Measurements from ENCODE around the gene PACSIN3. TPM values are rescaled to one million over a fixed set of nuclear protein-coding genes. Genes with fewer than 3 reads are reported as not detected.

Gene PACSIN3
- total and polyA plus RNA-seq, 2 of the 13 experiments (the other 11 are each of a cell fraction or from before 2014, with no cell fraction given): 47.9 to 93.3 TPM

DNA sequence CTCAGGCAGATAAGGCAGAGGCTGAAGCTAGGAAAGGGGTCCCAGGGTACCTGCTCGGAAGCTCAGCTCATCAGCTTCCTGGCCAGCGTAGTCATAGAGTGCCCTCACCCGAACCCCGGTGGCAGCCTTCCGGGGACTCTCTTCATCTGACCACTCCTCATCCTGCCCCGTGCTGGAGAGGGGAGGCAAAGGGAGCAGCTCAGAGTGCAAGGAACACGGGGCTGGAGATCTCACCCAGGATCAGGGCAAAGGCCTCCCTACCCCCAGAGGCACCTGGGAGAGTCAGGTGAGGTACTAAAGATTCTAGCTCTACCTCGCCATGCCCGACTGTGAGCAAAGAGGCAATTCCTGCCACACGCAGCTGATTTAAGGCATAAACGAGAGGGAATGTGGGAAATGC is 7.9 kb downstream of the PACSIN3 start (continued):
- TF ChIP-seq NR2C2 (CRISPR knock-in tag; IDR thresholded peaks at IDR 0.05; ENCODE audit: borderline replicate concordance): peak; percentile 24
- 0 out of 2 replicates have a peak, but pooled peaks have one; percentile 6 for TF ChIP-seq HIVEP1 (CRISPR knock-in tag; IDR thresholded peaks at IDR 0.05)
- TF ChIP-seq RBM22 (optimal IDR thresholded peaks at IDR 0.05; ENCODE audit: low read length): peak; percentile 69
- TF ChIP-seq, protein P1, sequence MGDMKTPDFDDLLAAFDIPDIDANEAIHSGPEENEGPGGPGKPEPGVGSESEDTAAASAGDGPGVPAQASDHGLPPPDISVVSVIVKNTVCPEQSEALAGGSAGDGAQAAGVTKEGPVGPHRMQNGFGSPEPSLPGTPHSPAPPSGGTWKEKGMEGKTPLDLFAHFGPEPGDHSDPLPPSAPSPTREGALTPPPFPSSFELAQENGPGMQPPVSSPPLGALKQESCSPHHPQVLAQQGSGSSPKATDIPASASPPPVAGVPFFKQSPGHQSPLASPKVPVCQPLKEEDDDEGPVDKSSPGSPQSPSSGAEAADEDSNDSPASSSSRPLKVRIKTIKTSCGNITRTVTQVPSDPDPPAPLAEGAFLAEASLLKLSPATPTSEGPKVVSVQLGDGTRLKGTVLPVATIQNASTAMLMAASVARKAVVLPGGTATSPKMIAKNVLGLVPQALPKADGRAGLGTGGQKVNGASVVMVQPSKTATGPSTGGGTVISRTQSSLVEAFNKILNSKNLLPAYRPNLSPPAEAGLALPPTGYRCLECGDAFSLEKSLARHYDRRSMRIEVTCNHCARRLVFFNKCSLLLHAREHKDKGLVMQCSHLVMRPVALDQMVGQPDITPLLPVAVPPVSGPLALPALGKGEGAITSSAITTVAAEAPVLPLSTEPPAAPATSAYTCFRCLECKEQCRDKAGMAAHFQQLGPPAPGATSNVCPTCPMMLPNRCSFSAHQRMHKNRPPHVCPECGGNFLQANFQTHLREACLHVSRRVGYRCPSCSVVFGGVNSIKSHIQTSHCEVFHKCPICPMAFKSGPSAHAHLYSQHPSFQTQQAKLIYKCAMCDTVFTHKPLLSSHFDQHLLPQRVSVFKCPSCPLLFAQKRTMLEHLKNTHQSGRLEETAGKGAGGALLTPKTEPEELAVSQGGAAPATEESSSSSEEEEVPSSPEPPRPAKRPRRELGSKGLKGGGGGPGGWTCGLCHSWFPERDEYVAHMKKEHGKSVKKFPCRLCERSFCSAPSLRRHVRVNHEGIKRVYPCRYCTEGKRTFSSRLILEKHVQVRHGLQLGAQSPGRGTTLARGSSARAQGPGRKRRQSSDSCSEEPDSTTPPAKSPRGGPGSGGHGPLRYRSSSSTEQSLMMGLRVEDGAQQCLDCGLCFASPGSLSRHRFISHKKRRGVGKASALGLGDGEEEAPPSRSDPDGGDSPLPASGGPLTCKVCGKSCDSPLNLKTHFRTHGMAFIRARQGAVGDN (CRISPR knock-in tag; IDR thresholded peaks at IDR 0.05): 0 out of 2 replicates have a peak, but pooled peaks have one; percentile 1
- TF ChIP-seq, protein P2, sequence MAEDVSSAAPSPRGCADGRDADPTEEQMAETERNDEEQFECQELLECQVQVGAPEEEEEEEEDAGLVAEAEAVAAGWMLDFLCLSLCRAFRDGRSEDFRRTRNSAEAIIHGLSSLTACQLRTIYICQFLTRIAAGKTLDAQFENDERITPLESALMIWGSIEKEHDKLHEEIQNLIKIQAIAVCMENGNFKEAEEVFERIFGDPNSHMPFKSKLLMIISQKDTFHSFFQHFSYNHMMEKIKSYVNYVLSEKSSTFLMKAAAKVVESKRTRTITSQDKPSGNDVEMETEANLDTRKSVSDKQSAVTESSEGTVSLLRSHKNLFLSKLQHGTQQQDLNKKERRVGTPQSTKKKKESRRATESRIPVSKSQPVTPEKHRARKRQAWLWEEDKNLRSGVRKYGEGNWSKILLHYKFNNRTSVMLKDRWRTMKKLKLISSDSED (CRISPR knock-in tag; IDR thresholded peaks at IDR 0.05): no peak

DNA sequence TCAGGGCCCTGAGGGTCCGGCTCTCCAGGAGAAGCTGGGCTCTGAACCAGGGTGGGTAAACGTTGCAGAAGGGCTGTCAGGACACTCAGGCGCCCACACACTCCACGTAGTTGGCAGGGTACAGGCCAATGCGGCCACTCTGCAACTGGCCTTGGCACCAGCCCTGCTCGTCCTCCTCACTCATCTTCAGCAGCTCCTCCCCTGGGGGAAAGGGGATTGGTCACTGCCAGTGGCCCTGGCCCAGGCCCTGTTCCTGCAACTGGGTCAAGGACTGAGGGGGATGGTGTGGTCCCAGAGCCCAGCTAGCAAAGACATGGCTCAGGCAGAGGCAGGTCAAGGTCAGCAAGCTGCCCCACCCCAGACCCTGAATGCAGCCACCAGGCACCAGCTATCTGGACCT is 8.4 kb downstream of the PACSIN3 start:
- intact Hi-C loops (cut with micrococcal nuclease; ENCODE audit: unreplicated experiment) (loop anchor here (1.0 kb wide), 3 partner anchors 9 to 177 kb away; no protein-coding TSS in a partner anchor), in situ Hi-C loops (cut with HindIII; ENCODE audit: extremely low pct_ligation_motif_present, low pct_unique_long_range_greater_than_20kb) (loop anchor here (5.0 kb wide), 2 partner anchors 69 to 174 kb away; partner anchors contain the start of genes ACP2 and MYBPC3)
- H3K4me2 ChIP-seq (ENCODE audit: low read depth, low read length): peak overlapping the region; percentile 89
- H3K9me3 ChIP-seq (ENCODE audit: low read length): no peaks in the 10 kb centered on the region
- peaks cover 18 to 50% of the 10 kb centered on the region in 2 experiments for H3K36me3 ChIP-seq (replicated peaks in 1 of 2; ENCODE audit: control insufficient read depth in 1 of 2, insufficient read depth in 2 of 2, low read length in 2 of 2)
- ATAC-seq (peak; percentile 50), FAIRE-seq (peak; percentile 77), DNase-seq (ENCODE audit: low spot score) (peak; percentile 70)
- H3K27me3 ChIP-seq (ENCODE audit: control insufficient read depth in 1 of 2, insufficient read depth in 2 of 2, low read length in 2 of 2): no peaks in the 10 kb centered on the region; a peak in 1 of 5 replicates
- BruUV-seq (replicated peaks): no TSS peak
- WGBS (ENCODE audit: low lambda C conversion rate): 55% methylated on average over 2 of the region's 6 CpGs
- ChIA-PET POLR2A (interaction anchor here (0.6 to 4.7 kb wide), 12 partner anchors 10 to 93 kb away, joined by 3 to 81 read pairs (median 6); partner anchors contain the start of genes ACP2, DDB2, MADD and NR1H3), CTCF (ENCODE audit: low intra/inter-chr PET ratio, low total read pairs) (interaction anchor here (1.6 to 3.9 kb wide), 2 partner anchors 81 to 177 kb away, joined by 13 to 27 read pairs; partner anchors contain the start of gene NR1H3)
- peak overlapping the region; percentile 93 for H3K9ac ChIP-seq (ENCODE audit: insufficient read depth, low read depth, low read length)
- peaks cover 41% of the 10 kb centered on the region for H3K79me2 ChIP-seq (ENCODE audit: insufficient read depth, low read length)
- peak overlapping the region in 1 of 3 experiments; percentile 75; a peak in 1 of 6 replicates for H3K4me3 ChIP-seq (replicated peaks in 1 of 3; ENCODE audit: insufficient read depth in 1 of 3, low read depth in 2 of 3, low read length in 3 of 3)
- peaks cover 59% of the 10 kb centered on the region for H3K4me1 ChIP-seq (ENCODE audit: insufficient read depth, low read length)
- H4K20me1 ChIP-seq (ENCODE audit: insufficient read depth, low read length): 0 out of 2 replicates have a peak, but pooled peaks cover 3% of the 10 kb centered on the region
- peak overlapping the region; percentile 84 for H3K27ac ChIP-seq (ENCODE audit: extremely low read length, insufficient read depth, low read length)
- H2AFZ ChIP-seq (ENCODE audit: low read length): no peak overlapping the region
- TF ChIP-seq, protein P3, sequence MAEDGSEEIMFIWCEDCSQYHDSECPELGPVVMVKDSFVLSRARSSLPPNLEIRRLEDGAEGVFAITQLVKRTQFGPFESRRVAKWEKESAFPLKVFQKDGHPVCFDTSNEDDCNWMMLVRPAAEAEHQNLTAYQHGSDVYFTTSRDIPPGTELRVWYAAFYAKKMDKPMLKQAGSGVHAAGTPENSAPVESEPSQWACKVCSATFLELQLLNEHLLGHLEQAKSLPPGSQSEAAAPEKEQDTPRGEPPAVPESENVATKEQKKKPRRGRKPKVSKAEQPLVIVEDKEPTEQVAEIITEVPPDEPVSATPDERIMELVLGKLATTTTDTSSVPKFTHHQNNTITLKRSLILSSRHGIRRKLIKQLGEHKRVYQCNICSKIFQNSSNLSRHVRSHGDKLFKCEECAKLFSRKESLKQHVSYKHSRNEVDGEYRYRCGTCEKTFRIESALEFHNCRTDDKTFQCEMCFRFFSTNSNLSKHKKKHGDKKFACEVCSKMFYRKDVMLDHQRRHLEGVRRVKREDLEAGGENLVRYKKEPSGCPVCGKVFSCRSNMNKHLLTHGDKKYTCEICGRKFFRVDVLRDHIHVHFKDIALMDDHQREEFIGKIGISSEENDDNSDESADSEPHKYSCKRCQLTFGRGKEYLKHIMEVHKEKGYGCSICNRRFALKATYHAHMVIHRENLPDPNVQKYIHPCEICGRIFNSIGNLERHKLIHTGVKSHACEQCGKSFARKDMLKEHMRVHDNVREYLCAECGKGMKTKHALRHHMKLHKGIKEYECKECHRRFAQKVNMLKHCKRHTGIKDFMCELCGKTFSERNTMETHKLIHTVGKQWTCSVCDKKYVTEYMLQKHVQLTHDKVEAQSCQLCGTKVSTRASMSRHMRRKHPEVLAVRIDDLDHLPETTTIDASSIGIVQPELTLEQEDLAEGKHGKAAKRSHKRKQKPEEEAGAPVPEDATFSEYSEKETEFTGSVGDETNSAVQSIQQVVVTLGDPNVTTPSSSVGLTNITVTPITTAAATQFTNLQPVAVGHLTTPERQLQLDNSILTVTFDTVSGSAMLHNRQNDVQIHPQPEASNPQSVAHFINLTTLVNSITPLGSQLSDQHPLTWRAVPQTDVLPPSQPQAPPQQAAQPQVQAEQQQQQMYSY (CRISPR knock-in tag; IDR thresholded peaks at IDR 0.05): no peak
- TF ChIP-seq ZNF317 (CRISPR knock-in tag; IDR thresholded peaks at IDR 0.05): peak; percentile 5; the same call in 1 of the 2 replicates
- TF ChIP-seq, protein P1 (CRISPR knock-in tag; IDR thresholded peaks at IDR 0.05): peak; percentile 75
